GM19193 (cell line): ENCODE measurements around the gene FGGY.

Experiments
- POLR2A ChIP-seq: IDR thresholded peaks from 4 replicates; pipeline ENCODE4 v1.6.1; 2011; ENCODE audit not compliant: insufficient read depth, insufficient read length; ENCODE audit errors: extremely low read depth

FGGY gene

DNA sequence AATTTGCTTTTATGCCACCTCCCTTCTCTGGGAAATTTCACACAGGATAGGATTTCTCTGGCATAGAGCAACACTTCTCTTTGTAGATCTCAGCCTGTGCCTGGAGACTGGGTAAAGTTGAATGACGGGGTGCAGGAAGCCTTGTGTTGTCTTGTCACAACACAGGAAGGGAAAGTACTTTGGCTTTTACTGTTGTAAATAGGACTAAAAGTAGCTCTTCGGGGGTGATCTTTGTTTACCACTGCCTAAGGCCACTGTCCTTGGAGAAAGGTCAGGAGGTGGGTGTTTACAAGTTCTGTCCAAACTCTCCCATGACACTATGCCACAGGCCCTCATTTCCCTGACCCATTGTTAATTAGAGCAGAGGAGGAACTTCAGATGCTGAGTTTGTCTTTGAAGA, 139.7 kb downstream of the FGGY start:
- no peak for TF ChIP-seq POLR2A

DNA sequence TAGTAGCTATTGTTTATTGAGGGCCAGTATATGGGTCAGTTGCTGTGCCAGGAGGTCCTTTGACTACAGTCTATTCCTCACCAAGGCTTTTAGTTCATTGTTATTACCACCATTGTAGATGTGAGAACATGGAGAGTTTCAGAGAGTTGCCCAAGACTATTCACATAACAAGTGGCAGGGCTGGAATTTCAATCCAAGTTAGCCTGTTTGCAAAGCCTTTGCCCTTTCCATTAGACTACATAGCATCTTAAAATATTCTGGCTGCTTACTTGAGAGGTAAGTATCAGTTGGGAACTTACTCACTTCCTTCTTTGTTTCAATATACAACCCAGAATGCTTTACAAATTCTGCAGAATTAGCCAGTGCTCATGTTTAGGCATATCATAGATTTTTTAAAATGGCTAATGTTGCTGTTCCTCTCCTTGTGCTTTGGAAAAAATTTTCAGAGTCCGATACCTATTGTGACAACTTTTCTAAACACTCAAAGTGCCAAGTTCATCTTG, 141.2 kb downstream of the FGGY start:
- no peak for TF ChIP-seq POLR2A

- no peak for TF ChIP-seq POLR2A
These were observed 145.6 kb downstream of the FGGY start for GRCh38 chr1:59442492-59442891.

GRCh38 chr1:59443310-59443709, 146.4 kb downstream of the FGGY start:
- TF ChIP-seq POLR2A, result no peak

GRCh38 chr1:59444520-59444919, 147.6 kb downstream of the FGGY start:
- TF ChIP-seq POLR2A, result no peak

DNA sequence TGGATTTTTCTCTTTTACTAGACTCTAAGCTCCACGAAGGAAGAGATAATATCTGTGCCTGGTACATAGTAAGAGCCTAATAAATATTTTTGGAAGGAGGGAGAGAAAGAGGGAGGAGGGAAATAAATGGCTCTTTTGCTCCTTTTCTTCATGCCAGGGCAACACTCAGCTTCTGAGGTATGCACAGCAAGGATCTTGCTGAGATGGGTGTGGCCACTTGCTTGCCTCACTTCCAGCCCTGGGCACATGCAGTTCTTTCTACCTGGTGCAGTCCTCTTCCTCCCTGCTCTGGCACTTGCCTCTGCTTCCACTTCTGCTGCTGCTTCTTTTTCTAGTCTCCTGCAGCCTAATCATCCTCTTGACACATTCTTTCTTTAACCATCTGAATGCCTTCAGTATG, 148.1 kb downstream of the FGGY start:
- no peak for TF ChIP-seq POLR2A

DNA sequence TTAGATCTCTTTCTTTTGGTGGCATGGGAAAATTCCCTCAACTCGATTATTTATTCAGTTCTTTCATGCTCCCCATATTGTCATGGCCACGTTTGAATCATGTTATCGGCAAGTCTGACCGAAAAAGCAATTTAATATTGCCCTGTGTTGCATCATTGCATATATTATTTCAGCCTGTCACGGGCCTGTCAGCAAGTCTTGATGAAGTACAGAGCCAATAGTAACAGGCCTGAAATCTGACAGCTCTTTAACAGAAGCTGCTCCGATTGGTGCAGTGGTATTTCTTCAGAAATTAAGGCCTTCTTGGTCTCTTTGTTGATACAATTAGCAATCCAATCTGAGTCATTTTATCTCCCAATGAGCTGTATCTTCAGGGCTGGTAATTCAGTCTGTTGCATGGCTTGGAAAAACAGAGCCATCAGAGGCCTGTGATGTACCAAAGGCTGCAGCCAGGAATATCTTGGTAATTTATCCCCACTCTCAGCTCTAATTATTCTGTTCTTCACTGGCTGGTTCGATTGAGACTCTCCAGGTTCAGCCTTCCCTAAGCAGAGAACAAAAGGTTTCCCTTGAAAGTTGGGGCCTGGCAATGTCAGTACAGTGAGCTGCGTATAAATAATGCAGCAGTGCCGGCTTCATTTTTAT, 149.5 kb downstream of the FGGY start:
- no peak for TF ChIP-seq POLR2A

- TF ChIP-seq POLR2A, result no peak
These were observed 155.1 kb downstream of the FGGY start for GRCh38 chr1:59452026-59452425.

GRCh38 chr1:59452559-59452958, 155.7 kb downstream of the FGGY start:
- no peak for TF ChIP-seq POLR2A

- TF ChIP-seq POLR2A, result no peak
These were observed 156.5 kb downstream of the FGGY start for GRCh38 chr1:59453297-59453968.

GRCh38 chr1:59455206-59455605, 158.3 kb downstream of the FGGY start:
- TF ChIP-seq POLR2A, result no peak

GRCh38 chr1:59457786-59458185, 160.9 kb downstream of the FGGY start:
- no peak for TF ChIP-seq POLR2A

- no peak for TF ChIP-seq POLR2A
These were observed 162.0 kb downstream of the FGGY start for GRCh38 chr1:59458884-59459283.

DNA sequence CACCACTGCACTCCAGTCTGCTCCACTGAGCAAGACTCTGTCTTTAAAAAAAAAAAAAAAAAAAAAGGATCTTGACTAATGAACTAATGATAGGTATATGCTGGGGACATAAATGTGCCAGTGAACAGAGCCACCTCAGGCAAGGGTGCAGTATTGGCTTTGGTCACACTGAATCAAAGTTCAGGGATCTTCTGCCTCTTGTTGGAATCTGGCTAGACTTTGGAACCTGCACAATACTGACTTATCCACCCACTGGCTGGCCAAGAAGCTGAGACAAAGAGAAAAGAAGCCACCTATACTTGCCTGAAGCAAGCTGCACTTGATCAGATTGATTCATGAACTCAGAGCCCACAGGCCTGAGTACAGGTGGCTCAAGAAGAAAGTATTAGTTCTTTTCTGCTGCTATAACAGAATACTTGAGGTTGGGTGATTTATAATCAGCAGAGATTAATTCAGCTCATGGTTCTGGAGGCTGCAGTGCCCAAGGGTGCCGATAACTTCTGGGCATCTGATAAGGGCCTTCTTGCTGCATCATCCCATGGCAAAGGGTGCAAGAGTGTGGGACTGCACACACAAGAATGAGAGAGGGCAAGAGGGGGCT, 172.0 kb downstream of the FGGY start:
- TF ChIP-seq POLR2A, result no peak

DNA sequence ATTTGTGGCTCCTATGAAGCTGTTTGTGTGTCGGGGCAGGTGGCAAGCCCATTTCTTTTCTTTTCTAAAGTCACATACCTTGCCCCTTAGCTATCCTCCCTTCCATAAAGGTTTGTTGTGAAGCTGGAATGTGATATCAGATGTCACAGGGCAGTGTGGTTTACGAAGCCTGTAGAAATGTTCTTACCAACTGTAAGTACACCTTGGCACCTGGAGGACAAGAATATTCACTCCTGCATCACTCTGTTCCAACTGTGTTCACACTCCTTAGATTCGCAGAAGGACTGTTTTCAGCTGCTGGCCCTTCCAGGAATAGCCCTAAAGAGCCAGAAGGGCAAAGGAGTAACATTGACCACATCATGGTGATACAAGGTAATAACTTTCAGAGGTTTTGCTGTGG, 176.9 kb downstream of the FGGY start:
- no peak for TF ChIP-seq POLR2A

DNA sequence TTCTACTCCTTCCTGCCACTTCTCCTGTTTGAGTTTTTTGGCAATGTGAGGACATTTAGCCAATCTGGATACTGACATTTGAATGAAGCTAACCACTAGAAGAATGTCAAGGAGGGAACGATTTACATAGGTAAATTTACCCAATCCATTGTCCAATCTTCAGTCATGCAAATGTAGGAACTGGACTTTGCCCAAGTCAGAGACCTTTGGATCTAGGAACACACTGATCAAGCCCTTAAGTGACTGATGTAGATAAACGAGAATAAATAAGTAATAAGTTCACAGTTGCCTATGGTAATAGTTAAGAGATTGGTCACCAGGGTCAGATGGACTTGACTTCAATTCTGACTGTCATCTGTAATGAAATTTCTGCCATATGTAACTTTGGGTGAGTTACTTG, 177.6 kb downstream of the FGGY start:
- no peak for TF ChIP-seq POLR2A
